ENCODE data around the gene SH3PXD2B. TPM values are rescaled to one million over a fixed set of nuclear protein-coding genes. Genes with fewer than 3 reads are reported as not detected.

The SH3PXD2B gene
- total RNA-seq, 1 experiment from 2014 or later, result 12.9 TPM

DNA sequence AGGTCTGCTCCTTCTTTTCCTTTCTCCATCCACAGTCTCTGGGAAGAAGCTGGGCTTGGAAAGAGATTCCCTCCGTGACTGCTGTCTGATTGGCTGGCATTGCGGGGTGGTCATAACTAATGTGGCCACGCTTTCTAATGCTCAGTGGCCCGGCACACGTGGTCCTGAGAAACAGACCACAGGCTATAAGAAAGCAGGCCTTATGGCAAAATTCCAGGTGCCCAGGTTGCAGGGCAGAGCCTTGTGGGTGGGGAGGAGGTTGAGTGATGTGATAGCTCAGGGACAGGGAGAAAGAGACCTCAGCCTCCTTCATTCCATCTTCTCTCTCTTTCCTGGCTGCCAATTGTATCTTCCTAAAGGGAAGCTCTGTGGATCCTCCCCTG lies 5.4 kb upstream of the SH3PXD2B start:
- H3K4me1 ChIP-seq, result 0 out of 2 replicates have a peak, but pooled peaks cover 4% of the 10 kb centered on the region
- TF ChIP-seq CTCF (IDR thresholded peaks at IDR 0.05; ENCODE audit: insufficient read depth in 1 of 2, low read depth in 1 of 2, low read length in 1 of 2, severe bottlenecking in 1 of 2, unreplicated experiment in 1 of 2), result no peak
- peaks cover 4% of the 10 kb centered on the region for H3K36me3 Mint-ChIP-seq (ENCODE audit: insufficient read depth, unreplicated experiment)
- no peaks in the 10 kb centered on the region for H3K27me3 ChIP-seq (replicated peaks; ENCODE audit: control insufficient read depth, insufficient read depth, low read length)
- no TSS peak for BruUV-seq (replicated peaks)
- H3K9me3 Mint-ChIP-seq (ENCODE audit: unreplicated experiment), result peaks cover 21% of the 10 kb centered on the region
- ChIA-PET POLR2A (no interaction called here), CTCF (interaction anchor here (0.7 to 1.4 kb wide), 3 partner anchors 109 to 312 kb away, joined by 3 read pairs; no protein-coding TSS in a partner anchor)
- H3K27ac Mint-ChIP-seq (ENCODE audit: unreplicated experiment), result no peak overlapping the region
- intact Hi-C loops (cut with micrococcal nuclease; ENCODE audit: unreplicated experiment), result no loop called here
- no peaks in the 10 kb centered on the region for H3K27me3 Mint-ChIP-seq (ENCODE audit: insufficient read depth, unreplicated experiment)
- H3K4me3 Mint-ChIP-seq (ENCODE audit: unreplicated experiment), result no peak overlapping the region
- peaks cover 4% of the 10 kb centered on the region for H3K4me1 Mint-ChIP-seq (ENCODE audit: low read depth, unreplicated experiment)
- no peaks in the 10 kb centered on the region for H3K36me3 ChIP-seq (ENCODE audit: control insufficient read depth, insufficient read depth, low read length)
- no peak for DNase-seq
- no peak overlapping the region for H3K4me3 ChIP-seq (ENCODE audit: low read depth, low read length)
- H3K9me3 ChIP-seq, result no peaks in the 10 kb centered on the region

DNA sequence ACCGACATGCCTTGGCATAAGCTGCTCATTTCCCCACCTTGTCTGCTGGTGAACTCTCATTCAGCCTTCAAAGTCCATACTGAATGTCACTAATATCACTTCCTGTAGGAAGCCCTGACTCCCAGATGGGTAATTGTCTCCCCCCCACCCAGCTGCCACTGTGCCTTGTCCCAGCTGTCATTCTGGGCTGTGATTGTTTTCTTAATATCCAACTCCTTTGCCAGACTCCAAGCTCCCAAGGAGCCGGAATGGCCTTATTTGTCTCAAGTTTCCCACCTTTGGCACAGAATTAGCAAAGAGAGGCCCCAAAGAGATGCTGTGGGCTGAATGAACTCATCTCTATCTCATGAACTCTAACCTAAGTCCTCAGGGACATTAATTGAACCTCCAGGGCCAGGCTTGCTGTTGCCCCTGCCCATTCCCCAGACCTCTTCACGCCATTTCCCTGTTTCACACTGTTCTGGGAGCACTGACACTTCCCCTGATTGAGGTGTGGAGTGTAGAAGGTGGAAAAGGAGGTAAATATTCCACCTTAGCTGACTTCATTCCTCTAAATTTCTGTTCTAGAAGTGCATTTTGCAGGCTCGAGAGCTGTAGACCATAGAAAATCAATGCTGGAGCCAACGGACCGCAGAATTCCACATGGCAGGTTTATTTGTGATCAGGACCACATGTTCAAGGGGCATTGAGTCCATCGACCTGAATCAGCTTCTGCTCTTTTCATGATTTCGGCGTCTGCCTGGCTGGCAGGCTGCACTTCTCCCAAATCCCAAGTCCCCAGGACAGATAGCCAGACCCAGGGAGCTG lies 4.9 kb upstream of the SH3PXD2B start:
- Mint-ChIP-seq H3K36me3 (ENCODE audit: insufficient read depth, unreplicated experiment) (peaks cover 4% of the 10 kb centered on the region), H3K27me3 (ENCODE audit: insufficient read depth, unreplicated experiment) (no peaks in the 10 kb centered on the region), H3K4me1 (ENCODE audit: low read depth, unreplicated experiment) (peaks cover 6% of the 10 kb centered on the region), H3K27ac (ENCODE audit: unreplicated experiment) (no peak overlapping the region), H3K4me3 (ENCODE audit: unreplicated experiment) (no peak overlapping the region), H3K9me3 (ENCODE audit: unreplicated experiment) (peaks cover 19% of the 10 kb centered on the region)
- Histone ChIP-seq H3K36me3 (ENCODE audit: control insufficient read depth, insufficient read depth, low read length) (no peaks in the 10 kb centered on the region), H3K27me3 (replicated peaks; ENCODE audit: control insufficient read depth, insufficient read depth, low read length) (no peaks in the 10 kb centered on the region), H3K9me3 (no peaks in the 10 kb centered on the region), H3K4me3 (ENCODE audit: low read depth, low read length) (no peak overlapping the region), H3K4me1 (0 out of 2 replicates have a peak, but pooled peaks cover 4% of the 10 kb centered on the region)
- ChIA-PET POLR2A (no interaction called here), CTCF (interaction anchor here (0.7 to 1.1 kb wide), 2 partner anchors 108 to 313 kb away, joined by 3 read pairs; no protein-coding TSS in a partner anchor)
- no TSS peak for BruUV-seq (replicated peaks)
- TF ChIP-seq CTCF (IDR thresholded peaks at IDR 0.05; ENCODE audit: insufficient read depth in 1 of 2, low read depth in 1 of 2, low read length in 1 of 2, severe bottlenecking in 1 of 2, unreplicated experiment in 1 of 2), result no peak
- DNase-seq, result no peak
- intact Hi-C loops (cut with micrococcal nuclease; ENCODE audit: unreplicated experiment), result no loop called here

- no TSS peak for BruUV-seq (replicated peaks)
- no peak for TF ChIP-seq CTCF (IDR thresholded peaks at IDR 0.05; ENCODE audit: insufficient read depth in 1 of 2, low read depth in 1 of 2, low read length in 1 of 2, severe bottlenecking in 1 of 2, unreplicated experiment in 1 of 2)
- Mint-ChIP-seq H3K27ac (ENCODE audit: unreplicated experiment) (no peak overlapping the region), H3K9me3 (ENCODE audit: unreplicated experiment) (no peaks in the 10 kb centered on the region), H3K36me3 (ENCODE audit: insufficient read depth, unreplicated experiment) (peaks cover 5% of the 10 kb centered on the region), H3K4me1 (ENCODE audit: low read depth, unreplicated experiment) (peaks cover 22% of the 10 kb centered on the region), H3K4me3 (ENCODE audit: unreplicated experiment) (no peak overlapping the region), H3K27me3 (ENCODE audit: insufficient read depth, unreplicated experiment) (no peaks in the 10 kb centered on the region)
- Histone ChIP-seq H3K9me3 (no peaks in the 10 kb centered on the region), H3K27me3 (replicated peaks; ENCODE audit: control insufficient read depth, insufficient read depth, low read length) (no peaks in the 10 kb centered on the region), H3K4me3 (ENCODE audit: low read depth, low read length) (no peak overlapping the region), H3K4me1 (0 out of 2 replicates have a peak, but pooled peaks cover 4% of the 10 kb centered on the region), H3K36me3 (ENCODE audit: control insufficient read depth, insufficient read depth, low read length) (no peaks in the 10 kb centered on the region)
- intact Hi-C loops (cut with micrococcal nuclease; ENCODE audit: unreplicated experiment), result no loop called here
- POLR2A ChIA-PET, result no interaction called here
- CTCF ChIA-PET, result no interaction called here
- no peak for DNase-seq
Measured at GRCh38 chr5:172456076-172456722, 1.9 kb upstream of the SH3PXD2B start.
